ENCODE results near the gene POU4F3.

Gene POU4F3

DNA sequence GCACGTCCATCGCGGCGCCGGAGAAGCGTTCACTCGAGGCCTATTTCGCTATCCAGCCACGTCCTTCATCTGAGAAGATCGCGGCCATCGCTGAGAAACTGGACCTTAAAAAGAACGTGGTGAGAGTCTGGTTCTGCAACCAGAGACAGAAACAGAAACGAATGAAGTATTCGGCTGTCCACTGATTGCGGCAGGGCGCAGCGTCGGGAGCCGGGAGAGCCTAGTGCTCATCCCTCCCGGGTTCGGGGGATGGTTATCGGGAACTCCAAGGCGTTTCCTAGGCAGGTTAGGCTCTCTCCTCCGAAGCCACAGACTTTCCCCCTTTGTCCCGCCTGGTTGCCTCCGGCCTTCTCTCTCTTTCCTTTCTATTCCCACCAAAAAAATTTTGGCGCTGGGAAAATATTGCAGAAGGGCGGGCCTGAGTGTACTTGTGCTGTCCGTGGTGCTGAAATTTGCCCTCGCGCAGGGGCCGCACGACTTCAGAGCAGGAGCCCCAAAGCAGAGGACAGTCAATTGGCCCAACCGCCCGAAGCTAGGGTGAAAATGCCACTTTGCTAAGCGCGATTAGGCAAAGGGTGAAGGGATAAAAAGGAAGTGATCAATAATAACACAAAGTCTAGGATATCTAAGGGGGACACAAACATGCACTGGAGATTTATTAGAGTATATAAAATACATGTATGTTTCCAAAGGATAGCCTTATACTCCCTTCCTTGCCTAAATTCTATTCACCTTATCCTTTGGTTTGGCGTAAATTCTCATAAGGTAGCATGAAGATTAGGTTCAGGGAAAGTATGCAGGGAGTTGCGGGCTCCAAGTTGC is 1.8 kb downstream of the POU4F3 start:
- DNase-seq (ENCODE audit: low read depth in 2 of 2) = no peak

GRCh38 chr5:146341854-146342253 is 3.2 kb downstream of the POU4F3 start:
- no peak for DNase-seq (ENCODE audit: low read depth in 2 of 2)

DNA sequence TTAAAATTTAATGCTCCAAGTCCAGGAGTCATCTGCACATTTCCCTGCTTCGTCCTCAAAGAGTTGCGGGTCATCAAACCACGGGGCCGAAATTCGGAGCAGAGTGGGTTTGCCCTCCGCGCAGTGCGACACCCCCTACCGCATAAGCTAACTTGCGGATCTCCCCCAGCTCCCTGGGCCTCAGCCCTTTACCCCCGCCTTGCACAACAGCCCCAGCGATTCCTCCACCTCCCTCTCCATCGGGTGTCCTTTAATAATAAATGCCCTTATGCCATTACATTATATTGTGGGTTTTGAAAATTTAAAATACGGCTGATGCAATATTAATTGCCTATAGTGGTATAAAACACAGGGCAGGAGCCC is 3.9 kb downstream of the POU4F3 start:
- no peak for DNase-seq (ENCODE audit: low read depth in 2 of 2)

- DNase-seq (ENCODE audit: low read depth in 2 of 2) = no peak
Measured at GRCh38 chr5:146342882-146343865, 4.5 kb downstream of the POU4F3 start.

DNA sequence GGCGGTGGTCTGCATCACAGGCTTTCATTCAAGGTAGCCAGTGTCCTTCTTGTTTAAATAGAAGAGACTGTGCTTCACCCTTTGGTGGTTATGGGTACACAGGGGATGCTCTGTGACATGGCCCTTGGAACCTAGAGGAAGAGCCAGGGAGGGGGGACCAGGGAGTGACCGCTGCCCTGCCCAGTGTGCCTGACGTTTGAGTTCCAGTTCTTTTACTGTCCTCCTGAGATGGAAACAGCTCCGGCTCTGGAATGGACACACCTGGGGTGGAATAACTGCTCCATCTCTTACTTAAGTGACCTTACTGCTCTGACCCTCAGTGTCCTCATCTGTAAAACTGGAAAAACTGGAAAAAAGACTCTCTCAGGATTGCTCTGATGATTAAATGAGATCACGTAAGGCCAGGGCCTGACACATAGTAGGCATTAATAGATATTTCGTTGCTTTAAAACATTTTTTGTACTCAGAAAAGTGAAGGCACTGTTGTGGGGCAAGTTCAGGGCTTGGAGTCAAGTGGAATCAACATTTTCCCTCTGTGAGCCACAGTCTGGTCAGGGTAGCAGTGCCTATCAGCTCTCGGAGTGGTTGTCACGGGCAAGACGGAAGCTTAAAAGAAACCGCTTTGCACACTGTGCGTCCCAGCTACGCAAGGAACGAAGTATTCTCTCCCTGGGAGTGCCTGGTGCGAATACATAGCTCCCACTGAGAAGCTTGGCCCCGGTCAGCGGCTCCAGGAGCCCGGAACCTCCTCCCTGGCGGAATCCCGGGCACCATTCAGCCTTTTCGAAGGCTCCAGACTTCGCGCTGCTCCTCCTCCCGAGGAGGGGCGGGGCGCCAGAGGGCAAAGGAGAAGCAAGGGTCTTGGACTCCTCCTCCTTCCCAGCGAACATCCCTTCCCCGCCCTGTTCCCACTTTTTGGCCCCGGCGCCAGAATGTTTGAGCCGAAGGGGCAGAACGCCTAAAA is 5.8 kb downstream of the POU4F3 start:
- no peak for DNase-seq (ENCODE audit: low read depth in 2 of 2)

DNA sequence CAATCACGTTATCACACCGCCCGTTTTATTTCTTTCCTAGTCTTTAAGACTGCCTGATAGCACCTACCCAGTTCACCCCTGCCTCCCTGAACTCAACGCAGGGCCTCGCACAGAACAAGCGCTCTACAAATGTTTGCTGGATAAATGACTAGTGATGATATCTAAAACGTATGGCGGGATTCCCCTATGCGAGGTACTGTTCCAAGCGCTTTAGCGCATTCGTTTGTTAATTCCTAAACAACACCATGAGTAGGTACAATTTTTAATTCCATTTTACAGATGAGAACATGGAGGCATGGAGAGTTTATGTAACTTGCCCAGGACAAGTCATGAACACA is 6.6 kb downstream of the POU4F3 start:
- DNase-seq (ENCODE audit: low read depth in 2 of 2) = no peak

DNA sequence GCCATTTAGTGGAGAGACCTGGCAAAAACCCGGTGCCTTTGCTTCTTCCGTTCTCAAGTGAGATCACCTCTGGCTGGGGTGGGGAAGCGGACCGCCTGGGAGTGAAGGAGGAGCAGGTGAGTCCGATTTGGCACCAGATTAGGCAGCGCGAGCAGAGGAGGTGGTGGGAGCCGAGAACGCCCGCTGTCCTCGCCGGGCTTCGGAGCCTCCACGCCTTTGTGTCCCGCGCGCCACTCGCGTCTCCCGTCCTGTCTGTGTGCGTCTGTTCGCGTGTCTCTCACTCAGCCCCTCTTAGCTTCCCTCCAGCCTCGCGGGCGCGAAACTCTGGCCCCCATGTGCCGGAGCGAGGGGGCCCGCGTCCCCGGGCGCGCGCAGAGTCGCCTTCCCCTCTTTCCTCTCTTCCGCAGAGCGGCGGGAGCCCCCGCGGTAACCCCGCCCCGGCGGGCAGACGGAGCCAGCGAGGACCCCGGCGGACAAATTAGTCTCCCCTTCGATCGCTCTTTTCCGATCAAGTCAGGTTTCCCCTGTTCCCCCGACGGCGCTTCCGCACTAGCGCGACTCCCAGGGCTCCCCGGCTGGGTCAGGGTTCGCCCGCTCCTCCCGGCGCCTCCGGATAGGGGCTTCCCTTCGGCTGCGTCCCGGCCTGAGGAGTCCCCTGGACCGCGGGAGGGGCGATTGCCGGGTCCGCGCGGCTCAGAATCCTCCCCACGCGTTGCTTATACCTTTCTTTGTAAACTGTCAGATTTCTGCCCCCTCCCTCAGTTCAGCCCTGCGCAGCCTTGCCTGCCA is 7.1 kb downstream of the POU4F3 start:
- no peak for DNase-seq (ENCODE audit: low read depth in 2 of 2)

DNA sequence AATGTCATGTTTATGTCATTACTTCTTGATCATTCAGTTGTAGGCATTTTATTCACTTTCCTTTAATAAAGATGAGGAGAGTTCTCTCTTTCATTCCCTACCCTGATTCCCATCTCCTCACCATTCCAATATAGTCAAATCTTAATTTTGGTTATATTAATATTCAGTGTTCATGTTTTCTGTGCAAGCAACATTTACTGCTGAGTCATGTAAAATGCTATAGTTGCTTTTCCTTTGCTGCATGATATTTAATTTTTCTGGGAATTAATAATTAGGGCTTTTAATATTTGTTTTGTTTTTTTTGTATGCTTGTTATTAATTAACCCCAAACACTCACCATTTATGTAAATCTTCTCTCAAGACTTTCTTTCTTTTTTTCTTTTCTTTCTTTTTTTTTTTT is 18.5 kb downstream of the POU4F3 start:
- DNase-seq (ENCODE audit: low read depth in 2 of 2) = no peak

DNA sequence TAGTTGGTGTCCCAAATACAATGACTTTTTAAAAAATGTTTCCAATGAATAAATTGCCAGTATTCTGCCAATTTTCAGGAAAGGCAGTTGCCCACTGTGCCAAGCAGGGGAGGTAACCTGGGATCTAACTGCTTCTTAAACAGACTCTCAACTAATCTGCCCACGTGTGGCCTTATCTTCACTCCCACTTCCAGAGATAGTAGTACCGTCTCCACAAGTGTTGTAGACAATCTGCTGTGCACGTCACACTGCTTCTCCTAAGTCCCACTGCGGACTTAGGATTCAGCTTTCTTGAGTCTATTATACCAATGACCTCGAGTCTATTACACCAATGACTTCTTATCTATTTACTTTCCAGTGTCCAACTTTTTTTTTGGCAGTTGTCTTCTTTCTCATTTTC is 21.2 kb downstream of the POU4F3 start:
- DNase-seq (ENCODE audit: low read depth in 2 of 2) = no peak

DNA sequence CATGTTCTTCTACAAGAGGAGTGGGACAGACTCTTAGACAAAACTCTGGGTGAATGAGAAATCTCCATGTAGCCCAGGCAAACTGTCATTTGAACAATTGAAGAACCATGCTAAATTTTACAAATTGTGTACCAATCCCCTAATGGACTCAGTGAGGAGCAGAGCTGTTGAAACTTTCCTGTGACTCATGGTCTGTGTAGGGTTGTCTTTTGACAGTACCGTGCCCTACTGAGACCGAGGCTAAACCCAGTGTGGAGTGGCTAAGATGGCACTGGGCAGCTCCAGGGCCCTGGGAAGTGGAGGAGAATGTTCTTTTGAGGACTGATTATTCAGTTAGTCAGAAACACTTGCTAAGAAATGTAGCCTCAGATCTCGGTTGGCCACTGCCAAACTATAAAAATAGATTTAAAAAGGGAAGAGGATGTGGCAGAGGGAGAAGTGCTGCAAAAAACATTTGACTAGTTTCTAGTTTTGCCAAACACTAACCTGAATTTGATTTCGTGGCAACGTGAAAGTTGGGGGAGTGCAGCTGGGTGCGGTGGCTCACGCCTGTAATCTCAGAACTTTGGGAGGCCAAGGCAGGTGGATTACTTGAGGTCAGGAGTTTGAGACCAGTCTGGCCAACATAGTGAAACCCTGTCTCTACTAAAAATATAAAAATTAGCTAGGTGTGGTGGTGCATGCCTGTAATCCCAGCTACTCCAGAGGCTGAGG is 24.7 kb downstream of the POU4F3 start:
- no peak for DNase-seq (ENCODE audit: low read depth in 2 of 2)

- no peak for DNase-seq (ENCODE audit: low read depth in 2 of 2)
Measured at GRCh38 chr5:146365618-146366017, 27.0 kb downstream of the POU4F3 start.

- no peak for DNase-seq (ENCODE audit: low read depth in 2 of 2)
Measured at GRCh38 chr5:146366904-146367303, 28.3 kb downstream of the POU4F3 start.

DNA sequence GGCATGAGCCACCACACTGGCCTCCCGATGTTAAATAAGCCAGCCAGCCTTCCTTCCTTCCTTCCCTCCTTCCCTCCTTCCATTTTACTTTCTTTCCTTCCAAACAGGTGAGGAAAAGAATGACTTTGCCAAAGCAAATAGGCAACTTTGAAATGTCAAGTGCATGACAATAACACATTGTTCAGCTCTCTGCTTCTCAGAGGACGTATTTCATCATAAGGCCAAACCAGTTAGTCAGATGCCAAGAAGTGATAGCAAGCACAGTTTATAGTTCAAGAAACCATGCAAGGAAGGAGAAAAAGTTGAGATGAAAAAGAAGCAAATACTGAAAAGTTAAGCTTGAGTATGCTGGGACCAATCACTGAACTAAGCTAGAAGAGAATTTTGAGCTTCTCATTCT is 29.5 kb downstream of the POU4F3 start:
- no peak for DNase-seq (ENCODE audit: low read depth in 2 of 2)

GRCh38 chr5:146369691-146370090 is 31.1 kb downstream of the POU4F3 start:
- no peak for DNase-seq (ENCODE audit: low read depth in 2 of 2)

- no peak for DNase-seq (ENCODE audit: low read depth in 2 of 2)
Measured at GRCh38 chr5:146376821-146377220, 38.2 kb downstream of the POU4F3 start.

DNA sequence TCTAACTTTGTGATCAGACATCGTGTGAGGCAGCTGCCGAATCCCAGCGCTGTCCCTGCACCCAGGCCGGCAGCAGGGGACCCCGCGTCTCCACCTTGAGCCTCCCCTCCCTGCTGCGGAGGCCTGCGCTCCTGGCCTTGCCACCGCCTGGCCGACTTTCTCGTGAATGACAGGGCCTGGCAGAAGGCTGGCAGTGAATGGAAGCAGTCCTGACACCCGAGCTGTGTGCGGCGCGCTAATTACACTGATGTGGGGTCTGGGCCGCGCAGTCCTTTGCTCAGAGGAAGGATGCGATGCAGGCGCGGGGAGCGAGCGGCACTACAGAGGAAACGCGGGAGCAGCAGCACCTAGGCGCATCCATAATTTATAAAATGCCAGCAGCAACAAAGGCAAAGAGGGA is 40.3 kb downstream of the POU4F3 start:
- DNase-seq (ENCODE audit: low read depth in 2 of 2) = no peak

GRCh38 chr5:146380714-146381113 is 42.1 kb downstream of the POU4F3 start:
- no peak for DNase-seq (ENCODE audit: low read depth in 2 of 2)

GRCh38 chr5:146388386-146388785 is 49.7 kb downstream of the POU4F3 start:
- DNase-seq (ENCODE audit: low read depth in 2 of 2) = no peak

DNA sequence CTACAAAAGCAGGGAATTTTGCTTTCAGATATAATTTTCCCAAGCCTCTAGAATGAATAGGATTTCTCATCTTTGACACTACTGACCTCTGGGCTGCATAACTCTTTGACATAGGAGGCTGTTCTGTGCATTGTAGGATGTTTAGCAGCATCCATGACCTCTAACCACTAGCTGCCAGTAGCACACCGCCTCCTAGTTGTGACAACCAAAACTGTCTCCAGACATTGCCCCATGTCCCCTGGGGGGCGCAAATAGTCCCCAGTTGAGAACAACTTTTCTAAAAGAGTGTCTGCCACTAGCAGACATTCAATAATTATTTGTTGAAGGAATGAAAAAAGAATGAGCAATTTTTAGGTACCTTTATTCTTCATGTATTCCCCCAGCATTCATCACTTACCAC is 51.8 kb downstream of the POU4F3 start:
- DNase-seq (ENCODE audit: low read depth in 2 of 2) = no peak

Data from activated CD8-positive, alpha-beta memory T cell treated with anti-CD3 and anti-CD28 coated beads for 4 hours (primary cell).